ENCODE data around the gene CLIC5.

- TF ChIP-seq POLR2A (IDR thresholded peaks at IDR 0.05) = no peak
- TF ChIP-seq, protein P1, sequence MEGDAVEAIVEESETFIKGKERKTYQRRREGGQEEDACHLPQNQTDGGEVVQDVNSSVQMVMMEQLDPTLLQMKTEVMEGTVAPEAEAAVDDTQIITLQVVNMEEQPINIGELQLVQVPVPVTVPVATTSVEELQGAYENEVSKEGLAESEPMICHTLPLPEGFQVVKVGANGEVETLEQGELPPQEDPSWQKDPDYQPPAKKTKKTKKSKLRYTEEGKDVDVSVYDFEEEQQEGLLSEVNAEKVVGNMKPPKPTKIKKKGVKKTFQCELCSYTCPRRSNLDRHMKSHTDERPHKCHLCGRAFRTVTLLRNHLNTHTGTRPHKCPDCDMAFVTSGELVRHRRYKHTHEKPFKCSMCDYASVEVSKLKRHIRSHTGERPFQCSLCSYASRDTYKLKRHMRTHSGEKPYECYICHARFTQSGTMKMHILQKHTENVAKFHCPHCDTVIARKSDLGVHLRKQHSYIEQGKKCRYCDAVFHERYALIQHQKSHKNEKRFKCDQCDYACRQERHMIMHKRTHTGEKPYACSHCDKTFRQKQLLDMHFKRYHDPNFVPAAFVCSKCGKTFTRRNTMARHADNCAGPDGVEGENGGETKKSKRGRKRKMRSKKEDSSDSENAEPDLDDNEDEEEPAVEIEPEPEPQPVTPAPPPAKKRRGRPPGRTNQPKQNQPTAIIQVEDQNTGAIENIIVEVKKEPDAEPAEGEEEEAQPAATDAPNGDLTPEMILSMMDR (IDR thresholded peaks at IDR 0.05) = no peak
Measured at GRCh38 chr6:45971287-45971686, 44.4 kb downstream of the CLIC5 start.
